NCI-H2029 treated with DMSO at 0.1 percent for 48 hours (cell line): ENCODE results near the gene HHEX.
"Not testable (repeated sequence)": the region's sequence is repeated elsewhere in the genome, so short reads cannot be mapped to it uniquely, and the experiment has no call there.

ENCODE experiments used
- DNase-seq: peaks from one replicate; lab custom pipeline; 2025; lab: John Stamatoyannopoulos, UW

HHEX gene

GRCh38 chr10:92689663-92690210 lies at the start of gene HHEX:
Gene HHEX (plus strand): TSS chr10:92689955. CDS start chr10:92689987, 32 bp downstream.
- DNase-seq: no peak

- DNase-seq: no peak
These were observed 49.6 kb upstream of the HHEX start for GRCh38 chr10:92640107-92640506.

DNA sequence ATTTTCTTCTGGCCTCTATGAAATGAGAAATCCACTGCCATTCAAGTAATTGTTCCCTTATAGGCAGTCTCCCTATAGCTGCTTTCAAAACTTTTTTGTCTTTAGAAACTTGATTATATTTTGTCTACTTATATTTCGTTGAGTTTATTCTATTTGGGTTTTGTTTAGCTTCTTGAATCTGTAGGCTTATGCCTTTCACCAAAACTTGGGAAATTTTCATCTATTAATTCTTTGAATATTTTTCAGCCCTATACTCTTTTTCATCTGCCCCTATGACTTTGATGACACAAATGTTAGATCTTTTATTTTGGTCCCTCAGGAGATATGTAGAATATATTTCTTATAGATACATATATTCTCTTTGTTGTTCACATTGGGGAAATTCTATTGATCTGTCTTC lies 48.3 kb upstream of the HHEX start:
- no peak for DNase-seq

DNA sequence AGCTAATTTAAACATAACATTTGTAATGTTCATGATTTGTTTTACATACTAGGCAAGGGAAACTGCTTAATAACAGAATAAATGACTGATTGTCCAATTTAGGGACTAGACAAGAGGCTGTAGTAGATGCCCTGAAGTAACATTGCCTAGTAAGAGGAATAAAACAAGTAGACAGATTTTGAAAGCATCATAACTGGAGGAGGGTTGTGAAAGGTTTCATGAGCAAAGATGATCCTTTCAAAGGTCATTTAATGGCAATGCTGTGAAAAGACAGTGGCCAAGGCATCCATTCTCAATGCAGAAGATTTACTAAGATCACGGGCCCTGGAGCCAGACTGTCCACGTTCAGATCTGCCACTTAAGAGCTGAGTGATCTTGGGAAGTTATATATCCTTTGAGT lies 44.8 kb upstream of the HHEX start:
- no peak for DNase-seq

GRCh38 chr10:92650864-92651263 lies 38.9 kb upstream of the HHEX start:
- not testable (repeated sequence) for DNase-seq

- no peak for DNase-seq
These were observed 34.3 kb upstream of the HHEX start for GRCh38 chr10:92655426-92655825.

GRCh38 chr10:92656266-92656961 lies 33.3 kb upstream of the HHEX start:
- no peak for DNase-seq

DNA sequence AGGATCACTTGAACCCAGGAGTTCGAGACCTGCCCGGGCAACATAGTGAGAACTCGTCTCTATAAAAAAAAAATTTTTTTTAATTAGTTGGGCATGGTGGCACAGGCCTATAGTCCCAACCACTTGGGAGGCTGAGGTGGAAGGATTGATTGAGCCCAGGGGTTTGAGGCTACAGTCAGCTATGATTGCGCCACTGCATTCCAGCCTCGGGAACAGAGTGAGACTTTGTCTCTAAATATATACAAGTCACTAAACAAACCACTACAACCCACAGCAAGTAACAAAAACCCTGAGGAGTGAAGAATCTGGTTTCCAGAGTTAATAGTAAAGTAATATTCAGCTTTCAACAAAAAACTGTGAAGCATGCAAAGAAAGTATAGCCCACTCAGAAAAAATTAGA lies 32.7 kb upstream of the HHEX start:
- no peak for DNase-seq

GRCh38 chr10:92662848-92663247 lies 26.9 kb upstream of the HHEX start:
- no peak for DNase-seq

GRCh38 chr10:92664322-92664721 lies 25.4 kb upstream of the HHEX start:
- DNase-seq: no peak

DNA sequence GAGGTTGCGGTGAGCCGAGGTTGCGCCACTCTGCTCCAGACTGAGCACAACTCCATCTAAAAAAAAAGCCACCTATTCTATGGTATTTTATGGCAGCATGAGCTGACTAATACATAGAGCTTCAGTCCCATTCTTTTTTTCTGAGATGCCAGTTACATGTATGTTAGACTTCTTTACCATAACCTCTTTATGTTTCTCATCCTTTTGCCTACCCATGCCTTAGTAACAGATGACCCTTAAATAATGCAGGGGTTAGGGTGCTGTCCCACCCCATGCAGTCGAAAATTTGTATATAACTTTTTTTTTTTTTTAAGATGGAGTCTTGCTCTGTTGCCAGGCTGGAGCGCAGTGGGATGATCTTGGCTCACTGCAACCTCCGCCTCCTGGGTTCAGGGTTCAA lies 22.7 kb upstream of the HHEX start:
- DNase-seq: no peak

DNA sequence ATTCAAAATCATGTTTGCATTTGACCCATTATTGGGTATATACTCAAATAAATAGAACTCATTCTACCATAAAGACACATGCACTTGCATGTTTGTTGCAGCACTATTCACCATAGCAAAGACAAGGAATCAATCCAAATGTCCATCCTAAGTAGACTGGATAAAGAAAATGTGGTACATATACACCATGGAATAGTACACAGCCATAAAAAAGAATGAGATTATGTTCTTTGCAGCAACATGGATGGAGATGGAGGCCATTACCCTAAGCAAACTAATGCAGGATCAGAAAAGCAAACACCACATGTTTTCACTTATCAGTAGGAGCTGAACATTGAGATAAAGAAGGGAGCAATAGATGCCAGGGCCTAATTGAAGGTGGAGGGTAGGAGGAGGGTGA lies 12.0 kb upstream of the HHEX start:
- DNase-seq: no peak

DNA sequence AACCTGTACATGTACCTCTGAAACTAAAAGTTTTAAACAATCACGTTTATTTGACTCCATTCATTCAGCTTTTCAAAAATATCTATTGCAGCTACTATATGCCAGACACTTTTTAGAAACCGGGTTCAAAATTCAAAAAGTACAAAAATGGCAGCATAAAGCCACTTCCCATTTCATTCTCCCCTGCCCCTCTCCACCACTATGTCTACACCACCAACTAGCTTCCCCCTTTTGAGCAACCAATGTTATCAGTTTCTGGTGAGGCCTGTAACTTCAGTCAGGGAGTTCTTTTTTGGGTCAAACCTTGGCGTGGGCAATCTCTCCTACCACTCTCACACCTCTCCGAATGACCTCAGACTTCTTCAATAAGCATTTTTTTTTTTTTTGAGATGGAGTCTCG lies 11.5 kb upstream of the HHEX start:
- no peak for DNase-seq

GRCh38 chr10:92681306-92681834 lies 8.4 kb upstream of the HHEX start:
- DNase-seq: no peak

DNA sequence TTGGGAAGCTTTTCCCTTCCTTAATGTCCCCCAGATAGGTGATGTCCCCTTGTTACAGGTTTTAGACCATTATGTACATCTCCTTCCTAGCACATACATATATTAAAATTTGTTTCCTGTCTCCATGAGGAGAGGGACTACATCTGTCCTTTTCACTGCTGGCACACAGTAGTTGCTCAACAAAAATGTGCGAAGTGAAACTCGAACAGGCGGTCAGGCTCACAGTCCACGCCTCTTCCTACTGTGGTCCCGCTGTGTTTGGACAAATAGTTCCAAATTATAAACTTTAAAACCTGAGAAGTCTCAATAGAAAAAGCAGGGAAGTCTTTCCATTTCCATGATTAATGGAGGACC lies 1.2 kb upstream of the HHEX start:
- no peak for DNase-seq

DNA sequence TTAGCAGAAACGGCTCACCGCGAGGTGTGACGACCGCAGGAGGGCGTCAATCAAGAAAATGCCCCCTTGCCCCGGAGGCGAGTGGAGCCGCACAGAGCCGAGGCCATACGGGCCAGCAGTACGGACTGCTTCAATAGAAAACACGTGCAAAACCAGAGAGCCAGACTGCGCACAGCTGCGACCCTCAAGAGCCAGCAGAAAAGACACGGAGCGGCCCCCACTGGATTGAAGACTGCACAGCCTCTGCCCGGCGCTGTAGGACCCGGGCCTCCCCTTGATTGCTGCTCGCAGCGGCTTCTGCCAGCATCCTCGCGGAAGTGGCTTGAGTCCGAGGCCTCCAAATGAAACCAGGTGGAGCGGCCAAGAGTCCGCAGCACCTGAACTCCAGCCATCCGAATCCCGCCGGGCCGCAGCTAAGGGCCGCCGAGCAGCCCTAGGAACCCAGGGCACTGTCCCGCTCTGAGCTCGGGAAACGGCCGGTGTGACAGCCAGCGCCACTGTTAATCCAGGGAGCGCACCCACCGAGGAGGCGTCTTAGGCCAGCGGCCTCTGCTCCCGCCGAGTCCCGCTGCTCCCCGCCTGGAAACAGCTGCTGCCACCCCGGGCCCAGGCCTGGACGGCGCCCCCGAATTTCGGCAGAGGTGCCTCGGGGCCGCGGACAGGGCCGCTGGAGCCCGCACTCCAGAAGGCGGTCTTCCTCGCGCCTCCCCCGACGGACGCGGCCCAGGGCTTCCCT lies 660 bp upstream of the HHEX start:
- no peak for DNase-seq

GRCh38 chr10:92690211-92690914 lies 608 bp downstream of the HHEX start:
- DNase-seq: no peak

GRCh38 chr10:92690915-92691590 lies 1.3 kb downstream of the HHEX start:
- no peak for DNase-seq

DNA sequence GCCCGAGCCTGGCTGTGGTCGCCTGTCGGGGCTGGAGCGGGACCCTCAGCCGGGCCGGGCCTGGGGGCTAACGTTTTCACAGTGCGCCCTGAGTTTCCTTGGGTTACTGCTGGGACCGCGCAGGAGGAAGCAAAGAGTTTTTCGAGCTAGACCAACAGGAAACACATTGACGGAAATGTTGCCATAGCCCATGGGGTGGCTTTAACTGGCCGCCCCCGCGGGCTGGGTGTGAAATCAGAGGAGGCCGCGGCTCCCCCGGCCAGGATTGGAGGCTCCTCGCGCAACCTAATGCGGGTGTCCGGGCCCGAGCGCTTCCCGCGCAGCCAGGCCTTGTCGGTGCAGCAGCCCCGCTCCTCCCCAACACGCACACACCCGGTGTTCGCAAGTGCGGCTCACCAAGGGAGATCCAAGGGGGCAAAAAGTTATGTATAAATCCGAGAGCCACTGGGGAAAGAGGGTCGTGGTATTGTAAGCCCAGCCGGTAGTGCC lies 1.9 kb downstream of the HHEX start:
- no peak for DNase-seq

- no peak for DNase-seq
These were observed 2.4 kb downstream of the HHEX start for GRCh38 chr10:92692080-92692671.

DNA sequence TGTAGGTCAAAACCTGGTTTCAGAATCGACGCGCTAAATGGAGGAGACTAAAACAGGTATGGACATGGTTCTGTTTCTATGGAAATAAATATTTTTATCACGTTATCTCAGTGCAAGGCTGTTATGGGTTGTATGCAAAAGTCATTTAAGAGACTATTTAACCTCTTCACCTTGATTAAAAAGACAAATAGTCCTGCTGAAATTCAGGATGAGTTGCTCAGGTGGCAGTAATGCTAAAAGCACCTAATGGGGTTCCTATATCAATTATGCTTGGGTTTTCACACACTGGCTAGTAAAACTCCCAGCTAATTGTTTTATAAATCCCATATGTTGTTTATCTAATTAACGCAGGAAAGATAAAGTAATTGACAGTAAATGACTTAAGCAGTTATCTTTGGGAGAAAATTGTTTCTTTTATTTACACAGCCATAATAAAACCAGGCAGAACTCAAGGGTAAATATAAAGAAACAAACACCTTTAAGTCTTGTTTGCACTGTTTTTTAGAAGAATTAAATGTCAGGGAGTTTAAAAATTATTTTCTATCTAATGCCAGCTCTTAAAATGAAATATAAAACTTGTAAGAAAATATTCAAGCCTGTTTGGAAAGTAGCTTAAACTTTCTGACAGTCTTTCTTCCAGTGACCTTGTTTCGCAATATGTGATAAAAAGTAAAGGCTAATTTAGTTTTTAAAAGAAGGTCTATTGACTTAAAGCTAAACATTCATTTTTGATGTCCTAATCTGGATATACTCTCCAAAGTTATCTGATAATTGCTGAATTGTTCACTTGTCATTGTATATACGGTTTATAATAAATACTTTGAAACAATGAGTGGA lies 3.2 kb downstream of the HHEX start:
- no peak for DNase-seq
